Memory B cell (primary cell): ENCODE data around the gene POLN.
"Not testable (repeated sequence)": the region's sequence is repeated elsewhere in the genome, so short reads cannot be mapped to it uniquely, and the experiment has no call there.

Source experiments
- ATAC-seq: fragments of 150-1000 bp; cut with Tn5 transposase; 2 replicates; pipeline ENCODE4 v1.10.0; 2021; ENCODE audit warnings: low read depth, mild to moderate bottlenecking, moderate library complexity
- DNase-seq, 2 donors: peaks; one replicate each; pipeline ENCODE4 v3.0.0; 2022; ENCODE audit warnings: low spot score in 2 of 2
- H3K27ac Mint-ChIP-seq: one replicate; pipeline ENCODE4 v1.8.0; 2022; ENCODE audit warnings: mild to moderate bottlenecking, moderate library complexity, mixed read lengths
- H3K27me3 Mint-ChIP-seq: one replicate; pipeline ENCODE4 v1.8.0; 2022; ENCODE audit warnings: mixed read lengths
- H3K36me3 Mint-ChIP-seq: one replicate; pipeline ENCODE4 v1.8.0; 2022; ENCODE audit warnings: mild to moderate bottlenecking, mixed read lengths
- H3K4me1 Mint-ChIP-seq: one replicate; pipeline ENCODE4 v1.8.0; 2022; ENCODE audit warnings: mixed read lengths
- H3K4me3 Mint-ChIP-seq: one replicate; pipeline ENCODE4 v1.8.0; 2022; ENCODE audit warnings: mild to moderate bottlenecking, moderate library complexity, mixed read lengths
- H3K9me3 Mint-ChIP-seq: one replicate; pipeline ENCODE4 v1.8.0; 2022; ENCODE audit warnings: mixed read lengths

POLN gene

GRCh38 chr4:2045518-2045951 is 196.4 kb downstream of the POLN start:
- peaks cover 2% of the 10 kb centered on the region for H3K9me3 Mint-ChIP-seq
- ATAC-seq (no peak), DNase-seq (no peak)
- no peaks in the 10 kb centered on the region for H3K36me3 Mint-ChIP-seq
- no peaks in the 10 kb centered on the region for H3K4me1 Mint-ChIP-seq
- H3K27ac Mint-ChIP-seq = no peak overlapping the region
- H3K4me3 Mint-ChIP-seq = no peak overlapping the region
- peaks cover 6% of the 10 kb centered on the region for H3K27me3 Mint-ChIP-seq

GRCh38 chr4:2044542-2045517 is 197.1 kb downstream of the POLN start:
- Mint-ChIP-seq H3K4me3 (no peak overlapping the region), H3K27ac (no peak overlapping the region), H3K4me1 (no peaks in the 10 kb centered on the region), H3K9me3 (peaks cover 2% of the 10 kb centered on the region), H3K36me3 (no peaks in the 10 kb centered on the region), H3K27me3 (peaks cover 9% of the 10 kb centered on the region)
- no peak for DNase-seq
- ATAC-seq = no peak

GRCh38 chr4:2044119-2044485 is 197.8 kb downstream of the POLN start:
- Mint-ChIP-seq H3K9me3 (peaks cover 2% of the 10 kb centered on the region), H3K36me3 (no peaks in the 10 kb centered on the region), H3K4me3 (peak overlapping the region; percentile 61), H3K4me1 (no peaks in the 10 kb centered on the region), H3K27ac (no peak overlapping the region), H3K27me3 (peaks cover 10% of the 10 kb centered on the region)
- DNase-seq = no peak
- no peak for ATAC-seq

GRCh38 chr4:2043396-2044118 is 198.4 kb downstream of the POLN start:
- DNase-seq = no peak
- H3K4me3 Mint-ChIP-seq = peak overlapping the region; percentile 61
- peaks cover 10% of the 10 kb centered on the region for H3K27me3 Mint-ChIP-seq

GRCh38 chr4:2042947-2043395 is 198.9 kb downstream of the POLN start:
- Mint-ChIP-seq H3K27ac (no peak overlapping the region), H3K27me3 (peaks cover 8% of the 10 kb centered on the region), H3K36me3 (no peaks in the 10 kb centered on the region), H3K4me3 (peak overlapping the region; percentile 76), H3K4me1 (no peaks in the 10 kb centered on the region), H3K9me3 (peaks cover 2% of the 10 kb centered on the region)
- DNase-seq (no peak), ATAC-seq (no peak)

More at GRCh38 chr4:2043396-2044118, 198.4 kb downstream of the POLN start:
- no peaks in the 10 kb centered on the region for H3K36me3 Mint-ChIP-seq
- H3K4me1 Mint-ChIP-seq = no peaks in the 10 kb centered on the region
- H3K9me3 Mint-ChIP-seq = peaks cover 2% of the 10 kb centered on the region
- no peak overlapping the region for H3K27ac Mint-ChIP-seq
- ATAC-seq = no peak

- Mint-ChIP-seq H3K4me1 (no peaks in the 10 kb centered on the region), H3K4me3 (peak overlapping the region; percentile 85), H3K9me3 (peaks cover 2% of the 10 kb centered on the region), H3K36me3 (no peaks in the 10 kb centered on the region), H3K27ac (no peak overlapping the region), H3K27me3 (peaks cover 8% of the 10 kb centered on the region)
- DNase-seq (peak in 1 of 2 donors; percentile 44), ATAC-seq (peak; percentile 59)
Observed at GRCh38 chr4:2042204-2042946, 199.5 kb downstream of the POLN start.

- Mint-ChIP-seq H3K36me3 (no peaks in the 10 kb centered on the region), H3K4me1 (no peaks in the 10 kb centered on the region), H3K4me3 (peak overlapping the region; percentile 85), H3K27me3 (peaks cover 11% of the 10 kb centered on the region), H3K27ac (peak overlapping the region; percentile 60), H3K9me3 (peaks cover 2% of the 10 kb centered on the region)
- ATAC-seq (peak; percentile 80), DNase-seq (peak; percentile 78 to 80)
Observed at GRCh38 chr4:2041239-2042130, 200.4 kb downstream of the POLN start.

- Mint-ChIP-seq H3K27ac (no peak overlapping the region), H3K4me1 (no peaks in the 10 kb centered on the region), H3K4me3 (peak overlapping the region; percentile 59), H3K36me3 (no peaks in the 10 kb centered on the region), H3K27me3 (peaks cover 16% of the 10 kb centered on the region), H3K9me3 (peaks cover 2% of the 10 kb centered on the region)
- no peak for ATAC-seq
- DNase-seq = no peak
Observed at GRCh38 chr4:2040391-2041238, 201.3 kb downstream of the POLN start.

- Mint-ChIP-seq H3K36me3 (no peaks in the 10 kb centered on the region), H3K27me3 (peaks cover 23% of the 10 kb centered on the region), H3K27ac (no peak overlapping the region), H3K4me3 (no peak overlapping the region), H3K4me1 (no peaks in the 10 kb centered on the region), H3K9me3 (no peaks in the 10 kb centered on the region)
- no peak for ATAC-seq
- no peak for DNase-seq
Observed at GRCh38 chr4:2036866-2037265, 205.1 kb downstream of the POLN start.

- Mint-ChIP-seq H3K9me3 (no peaks in the 10 kb centered on the region), H3K4me1 (no peaks in the 10 kb centered on the region), H3K27ac (no peak overlapping the region), H3K4me3 (no peak overlapping the region), H3K36me3 (no peaks in the 10 kb centered on the region), H3K27me3 (peaks cover 23% of the 10 kb centered on the region)
- DNase-seq (no peak), ATAC-seq (no peak)
Observed at GRCh38 chr4:2036327-2036726, 205.6 kb downstream of the POLN start.

- not testable (repeated sequence) for H3K9me3 Mint-ChIP-seq, H3K4me3 Mint-ChIP-seq, H3K36me3 Mint-ChIP-seq, H3K4me1 Mint-ChIP-seq, H3K27ac Mint-ChIP-seq, DNase-seq, ATAC-seq
- peaks cover 17% of the 10 kb centered on the region for H3K27me3 Mint-ChIP-seq
Observed at GRCh38 chr4:2031161-2031560, 210.8 kb downstream of the POLN start.

- not testable (repeated sequence) for ATAC-seq, H3K4me1 Mint-ChIP-seq, H3K27ac Mint-ChIP-seq, DNase-seq, H3K4me3 Mint-ChIP-seq, H3K36me3 Mint-ChIP-seq, H3K9me3 Mint-ChIP-seq
- peaks cover 22% of the 10 kb centered on the region for H3K27me3 Mint-ChIP-seq
Observed at GRCh38 chr4:2027120-2027519, 214.8 kb downstream of the POLN start.
